ENCODE results near the gene ZNRF1.

Gene ZNRF1

DNA sequence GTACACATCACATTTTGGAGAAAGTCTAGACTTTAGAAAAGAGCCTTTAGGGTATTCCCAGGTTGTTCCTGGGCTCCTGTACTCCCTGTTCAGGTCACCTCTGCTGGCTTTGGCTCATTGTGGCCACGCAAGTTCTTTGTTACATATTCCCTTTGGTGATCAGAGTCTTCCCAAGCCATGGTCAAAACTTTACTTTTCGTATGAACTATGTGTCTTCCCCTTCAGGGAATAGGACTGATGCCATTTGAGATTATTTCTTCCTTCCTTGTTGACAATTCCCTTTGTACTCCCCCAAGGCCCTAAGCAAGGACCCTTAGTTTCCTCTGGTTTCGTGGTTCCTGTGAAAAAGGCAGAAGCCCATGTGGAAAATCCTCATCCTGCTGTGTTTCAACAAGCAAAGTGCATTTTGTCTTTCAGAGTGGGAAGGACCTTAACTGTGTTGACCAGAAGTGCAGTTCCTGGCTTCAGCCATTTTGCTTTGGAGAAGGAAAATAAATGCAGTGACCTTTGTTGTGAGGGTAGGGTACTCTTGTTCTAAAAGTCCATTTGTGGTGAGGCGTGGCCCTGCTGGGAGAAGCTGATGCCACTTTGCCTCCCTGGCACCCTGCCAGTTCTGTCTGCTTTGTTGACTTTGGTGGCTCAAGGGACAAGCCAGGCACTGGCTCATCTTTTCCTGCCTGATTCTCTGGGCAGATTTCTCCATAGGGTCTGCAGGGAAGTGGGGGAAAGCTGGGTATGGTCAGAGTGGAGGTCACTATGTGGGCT lies 55.1 kb downstream of the ZNRF1 start:
- Histone ChIP-seq H3K9me3 (ENCODE audit: control insufficient read depth in 2 of 2, low read length in 2 of 2) (no peaks in the 10 kb centered on the region), H3K9ac (ENCODE audit: low read depth in 1 of 2, low read length in 2 of 2) (no peak overlapping the region), H3K4me3 (ENCODE audit: low read length in 2 of 2) (peak overlapping the region in 1 of 2 donors; percentile 13), H3K36me3 (ENCODE audit: control insufficient read depth in 2 of 2, insufficient read depth in 2 of 2, low read length in 2 of 2) (no peaks in the 10 kb centered on the region), H3K27ac (ENCODE audit: low read depth in 2 of 2, low read length in 2 of 2) (peak overlapping the region; percentile 75 to 83), H3K27me3 (ENCODE audit: control insufficient read depth in 2 of 2, insufficient read depth in 2 of 2, low read length in 2 of 2) (no peaks in the 10 kb centered on the region), H3K4me1 (ENCODE audit: control insufficient read depth in 2 of 2, insufficient read depth in 2 of 2, low read length in 2 of 2) (peaks cover 9 to 37% of the 10 kb centered on the region in 2 donors)

DNA sequence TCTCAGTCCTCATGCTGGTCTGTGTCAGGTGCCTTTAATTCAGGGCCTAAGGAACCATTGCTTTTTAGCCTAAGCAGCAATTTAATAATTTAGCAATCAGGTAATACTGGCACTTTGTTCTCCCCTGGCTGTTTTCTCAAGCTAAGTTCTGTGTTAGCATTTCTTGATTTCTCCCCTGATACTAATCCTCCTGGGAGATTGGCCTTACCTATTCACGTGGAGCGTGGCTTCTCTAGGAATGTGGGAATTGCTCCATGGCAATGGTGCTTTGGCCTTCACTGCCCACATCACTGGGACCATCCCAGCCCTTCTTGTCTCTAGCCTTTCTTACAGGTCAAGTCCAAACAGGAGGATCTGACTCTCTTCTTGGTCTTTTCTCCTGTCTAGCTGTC lies 55.7 kb downstream of the ZNRF1 start:
- Histone ChIP-seq H3K4me3 (ENCODE audit: low read length in 2 of 2) (peak overlapping the region in 1 of 2 donors; percentile 13), H3K4me1 (ENCODE audit: control insufficient read depth in 2 of 2, insufficient read depth in 2 of 2, low read length in 2 of 2) (peaks cover 9 to 37% of the 10 kb centered on the region in 2 donors), H3K36me3 (ENCODE audit: control insufficient read depth in 2 of 2, insufficient read depth in 2 of 2, low read length in 2 of 2) (no peaks in the 10 kb centered on the region), H3K9ac (ENCODE audit: low read depth in 1 of 2, low read length in 2 of 2) (no peak overlapping the region), H3K27ac (ENCODE audit: low read depth in 2 of 2, low read length in 2 of 2) (peak overlapping the region; percentile 69 to 83), H3K9me3 (ENCODE audit: control insufficient read depth in 2 of 2, low read length in 2 of 2) (no peaks in the 10 kb centered on the region), H3K27me3 (ENCODE audit: control insufficient read depth in 2 of 2, insufficient read depth in 2 of 2, low read length in 2 of 2) (no peaks in the 10 kb centered on the region)

DNA sequence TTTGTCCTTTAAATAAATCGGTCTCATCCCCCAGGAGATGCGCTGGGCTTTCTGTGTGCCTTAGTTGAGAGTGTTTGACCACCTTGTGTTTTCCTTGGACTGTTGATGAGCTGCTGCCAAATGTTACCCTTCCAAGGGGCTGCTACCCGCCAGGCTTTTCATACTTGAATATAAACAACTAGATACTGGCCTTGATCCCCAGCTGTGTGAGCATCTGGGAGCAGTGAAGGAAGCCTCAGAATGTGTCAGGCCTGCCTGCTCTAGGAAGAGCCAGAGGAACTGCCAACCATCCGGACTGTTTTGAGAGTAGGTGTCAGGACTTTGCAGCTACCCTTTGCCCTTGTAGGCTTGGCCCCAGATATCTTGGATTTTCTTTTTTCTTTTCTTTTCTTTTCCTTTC lies 60.0 kb downstream of the ZNRF1 start:
- Histone ChIP-seq H3K36me3 (ENCODE audit: control insufficient read depth in 2 of 2, insufficient read depth in 2 of 2, low read length in 2 of 2) (no peaks in the 10 kb centered on the region), H3K27me3 (ENCODE audit: control insufficient read depth in 2 of 2, insufficient read depth in 2 of 2, low read length in 2 of 2) (no peaks in the 10 kb centered on the region), H3K4me1 (ENCODE audit: control insufficient read depth in 2 of 2, insufficient read depth in 2 of 2, low read length in 2 of 2) (peaks cover 15 to 25% of the 10 kb centered on the region in 2 donors), H3K4me3 (ENCODE audit: low read length in 2 of 2) (no peak overlapping the region), H3K9ac (ENCODE audit: low read depth in 1 of 2, low read length in 2 of 2) (no peak overlapping the region), H3K9me3 (ENCODE audit: control insufficient read depth in 2 of 2, low read length in 2 of 2) (no peaks in the 10 kb centered on the region), H3K27ac (ENCODE audit: low read depth in 2 of 2, low read length in 2 of 2) (no peak overlapping the region)

DNA sequence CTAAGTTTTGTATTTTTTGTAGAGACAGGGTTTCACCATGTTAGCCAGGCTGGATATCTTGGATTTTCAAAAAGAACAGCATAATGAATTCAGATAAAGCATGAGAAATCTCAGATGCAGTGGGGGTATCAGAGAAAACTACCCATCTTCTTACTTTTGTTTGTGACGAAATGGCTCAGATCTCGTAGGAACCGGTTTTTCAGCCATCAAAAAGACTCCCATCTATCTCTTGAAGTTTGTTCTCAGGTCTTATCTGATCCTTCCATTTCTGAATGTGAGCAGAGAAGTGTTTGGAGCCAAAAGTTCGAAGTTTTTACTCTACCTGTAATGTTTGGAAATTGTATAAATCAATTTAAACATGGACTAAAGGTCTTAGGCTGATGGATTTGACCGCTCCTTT lies 60.6 kb downstream of the ZNRF1 start:
- no peaks in the 10 kb centered on the region for H3K9me3 ChIP-seq (ENCODE audit: control insufficient read depth in 2 of 2, low read length in 2 of 2)
- no peaks in the 10 kb centered on the region for H3K27me3 ChIP-seq (ENCODE audit: control insufficient read depth in 2 of 2, insufficient read depth in 2 of 2, low read length in 2 of 2)
- H3K27ac ChIP-seq (ENCODE audit: low read depth in 2 of 2, low read length in 2 of 2) = no peak overlapping the region
- H3K36me3 ChIP-seq (ENCODE audit: control insufficient read depth in 2 of 2, insufficient read depth in 2 of 2, low read length in 2 of 2) = no peaks in the 10 kb centered on the region
- peaks cover 11 to 19% of the 10 kb centered on the region in 2 donors for H3K4me1 ChIP-seq (ENCODE audit: control insufficient read depth in 2 of 2, insufficient read depth in 2 of 2, low read length in 2 of 2)
- no peak overlapping the region for H3K4me3 ChIP-seq (ENCODE audit: low read length in 2 of 2)
- H3K9ac ChIP-seq (ENCODE audit: low read depth in 1 of 2, low read length in 2 of 2) = no peak overlapping the region

DNA sequence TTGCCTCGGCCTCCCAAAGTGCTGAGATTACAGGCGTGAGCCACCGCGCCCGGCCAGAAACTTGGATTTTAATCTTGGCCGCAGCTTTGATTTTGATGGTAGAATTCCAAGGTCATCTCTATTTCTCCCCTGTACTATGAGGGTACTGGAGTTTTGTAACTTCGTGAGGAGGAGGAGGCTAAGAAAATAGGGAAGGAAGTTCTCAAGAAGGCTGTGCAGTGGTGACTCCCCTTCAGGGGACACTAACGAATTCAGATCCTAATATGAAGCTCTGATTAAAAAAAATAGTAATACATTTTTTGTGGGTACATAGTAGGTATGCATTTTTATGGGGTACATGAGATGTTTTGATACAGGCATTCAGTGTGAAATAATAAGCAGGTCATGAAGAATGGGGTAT lies 61.9 kb downstream of the ZNRF1 start:
- Histone ChIP-seq H3K4me1 (ENCODE audit: control insufficient read depth in 2 of 2, insufficient read depth in 2 of 2, low read length in 2 of 2) (peaks cover 16 to 18% of the 10 kb centered on the region in 2 donors), H3K9me3 (ENCODE audit: control insufficient read depth in 2 of 2, low read length in 2 of 2) (no peaks in the 10 kb centered on the region), H3K36me3 (ENCODE audit: control insufficient read depth in 2 of 2, insufficient read depth in 2 of 2, low read length in 2 of 2) (no peaks in the 10 kb centered on the region)

DNA sequence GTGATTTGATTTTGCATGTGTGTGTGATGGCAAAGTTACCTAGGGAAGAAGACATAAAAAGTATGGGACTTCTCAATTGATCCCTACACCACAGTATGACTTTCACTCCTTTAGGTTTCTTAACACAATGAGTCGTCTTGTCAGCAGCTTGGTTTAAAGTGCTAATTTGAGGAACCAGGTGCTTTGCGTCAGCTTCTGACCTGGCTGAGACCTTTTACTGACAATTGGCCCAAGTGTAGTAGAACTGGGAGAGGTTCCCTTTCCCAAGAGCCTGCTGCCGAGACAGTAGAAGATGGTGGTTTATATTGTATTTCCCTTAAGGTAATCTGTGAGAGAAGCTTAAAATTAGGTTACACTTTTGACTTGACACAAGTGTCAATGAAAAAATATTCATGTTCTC lies 62.8 kb downstream of the ZNRF1 start:
- H3K9ac ChIP-seq (ENCODE audit: low read depth in 1 of 2, low read length in 2 of 2) = no peak overlapping the region
- no peak overlapping the region for H3K4me3 ChIP-seq (ENCODE audit: low read length in 2 of 2)
- no peaks in the 10 kb centered on the region for H3K27me3 ChIP-seq (ENCODE audit: control insufficient read depth in 2 of 2, insufficient read depth in 2 of 2, low read length in 2 of 2)
- H3K9me3 ChIP-seq (ENCODE audit: control insufficient read depth in 2 of 2, low read length in 2 of 2) = no peaks in the 10 kb centered on the region
- peaks cover 19 to 22% of the 10 kb centered on the region in 2 donors for H3K4me1 ChIP-seq (ENCODE audit: control insufficient read depth in 2 of 2, insufficient read depth in 2 of 2, low read length in 2 of 2)
- H3K27ac ChIP-seq (ENCODE audit: low read depth in 2 of 2, low read length in 2 of 2) = no peak overlapping the region
- H3K36me3 ChIP-seq (ENCODE audit: control insufficient read depth in 2 of 2, insufficient read depth in 2 of 2, low read length in 2 of 2) = no peaks in the 10 kb centered on the region

More for the DNA sequence above, 61.9 kb downstream of the ZNRF1 start:
- no peaks in the 10 kb centered on the region for H3K27me3 ChIP-seq (ENCODE audit: control insufficient read depth in 2 of 2, insufficient read depth in 2 of 2, low read length in 2 of 2)
- no peak overlapping the region for H3K4me3 ChIP-seq (ENCODE audit: low read length in 2 of 2)
- H3K9ac ChIP-seq (ENCODE audit: low read depth in 1 of 2, low read length in 2 of 2) = no peak overlapping the region
- no peak overlapping the region for H3K27ac ChIP-seq (ENCODE audit: low read depth in 2 of 2, low read length in 2 of 2)

DNA sequence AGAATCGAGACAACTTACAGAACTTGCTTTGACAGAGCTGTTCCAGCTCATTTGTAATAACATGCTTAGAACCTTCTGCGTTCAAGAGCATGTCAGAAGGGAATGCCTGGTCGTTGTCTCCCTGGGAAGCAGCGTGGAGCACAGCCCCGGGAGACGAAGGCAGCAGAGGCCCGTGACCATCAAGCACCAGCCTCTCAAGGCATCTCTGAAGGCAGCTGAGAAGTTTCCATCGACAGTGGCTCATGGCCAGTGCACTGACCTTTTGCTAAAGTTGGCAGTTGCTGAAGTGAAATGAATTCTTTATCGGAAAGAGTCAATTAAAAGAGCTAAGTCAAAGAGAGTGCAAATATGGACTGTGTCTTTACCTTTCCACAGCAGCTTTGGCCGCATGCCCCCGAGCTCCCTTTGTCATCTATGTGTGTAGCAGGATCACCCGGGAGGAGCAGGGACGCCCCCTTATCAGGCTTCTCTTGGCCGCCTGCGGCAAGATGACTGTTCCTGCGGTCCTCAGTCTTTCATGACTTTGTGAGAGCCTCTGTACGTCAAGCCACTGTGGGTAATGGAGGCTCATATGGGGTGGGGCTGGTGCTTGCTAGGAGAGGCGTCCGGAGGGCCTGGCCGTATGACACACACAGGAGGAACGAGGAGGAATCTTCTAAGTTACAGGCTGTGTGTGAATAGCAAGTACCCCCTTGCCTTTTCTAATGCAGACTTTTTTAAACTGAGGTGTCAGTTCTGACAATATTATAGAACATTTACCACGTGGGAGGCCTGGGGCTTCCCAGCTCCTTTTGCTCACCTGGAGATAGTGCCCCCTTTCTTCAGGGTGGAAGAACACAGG lies 63.5 kb downstream of the ZNRF1 start:
- Histone ChIP-seq H3K9me3 (ENCODE audit: control insufficient read depth in 2 of 2, low read length in 2 of 2) (no peaks in the 10 kb centered on the region), H3K9ac (ENCODE audit: low read depth in 1 of 2, low read length in 2 of 2) (no peak overlapping the region), H3K4me3 (ENCODE audit: low read length in 2 of 2) (no peak overlapping the region), H3K36me3 (ENCODE audit: control insufficient read depth in 2 of 2, insufficient read depth in 2 of 2, low read length in 2 of 2) (no peaks in the 10 kb centered on the region), H3K27me3 (ENCODE audit: control insufficient read depth in 2 of 2, insufficient read depth in 2 of 2, low read length in 2 of 2) (no peaks in the 10 kb centered on the region), H3K4me1 (ENCODE audit: control insufficient read depth in 2 of 2, insufficient read depth in 2 of 2, low read length in 2 of 2) (peaks cover 19 to 22% of the 10 kb centered on the region in 2 donors), H3K27ac (ENCODE audit: low read depth in 2 of 2, low read length in 2 of 2) (no peak overlapping the region)

DNA sequence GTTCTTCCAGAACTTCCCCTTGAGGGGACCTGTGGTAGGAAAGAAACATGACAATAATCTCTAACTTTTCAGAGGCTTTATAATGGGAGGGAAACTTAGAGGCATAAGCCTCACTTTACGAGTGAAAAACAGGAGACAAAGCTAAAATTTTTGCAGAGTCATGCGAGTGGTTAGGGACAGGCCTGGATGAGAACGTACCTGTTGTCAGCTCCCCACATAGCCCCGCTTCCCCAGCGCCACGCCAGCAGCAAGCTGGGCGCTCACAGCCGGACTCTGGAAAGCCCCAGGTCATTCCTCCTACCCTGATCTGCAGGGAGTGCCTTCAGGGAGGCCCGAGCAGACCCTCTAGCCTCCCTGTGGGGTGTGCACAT lies 64.1 kb downstream of the ZNRF1 start:
- Histone ChIP-seq H3K4me1 (ENCODE audit: control insufficient read depth in 2 of 2, insufficient read depth in 2 of 2, low read length in 2 of 2) (peaks cover 19 to 22% of the 10 kb centered on the region in 2 donors), H3K9ac (ENCODE audit: low read depth in 1 of 2, low read length in 2 of 2) (no peak overlapping the region), H3K4me3 (ENCODE audit: low read length in 2 of 2) (no peak overlapping the region), H3K36me3 (ENCODE audit: control insufficient read depth in 2 of 2, insufficient read depth in 2 of 2, low read length in 2 of 2) (no peaks in the 10 kb centered on the region), H3K27ac (ENCODE audit: low read depth in 2 of 2, low read length in 2 of 2) (no peak overlapping the region), H3K9me3 (ENCODE audit: control insufficient read depth in 2 of 2, low read length in 2 of 2) (no peaks in the 10 kb centered on the region), H3K27me3 (ENCODE audit: control insufficient read depth in 2 of 2, insufficient read depth in 2 of 2, low read length in 2 of 2) (no peaks in the 10 kb centered on the region)

DNA sequence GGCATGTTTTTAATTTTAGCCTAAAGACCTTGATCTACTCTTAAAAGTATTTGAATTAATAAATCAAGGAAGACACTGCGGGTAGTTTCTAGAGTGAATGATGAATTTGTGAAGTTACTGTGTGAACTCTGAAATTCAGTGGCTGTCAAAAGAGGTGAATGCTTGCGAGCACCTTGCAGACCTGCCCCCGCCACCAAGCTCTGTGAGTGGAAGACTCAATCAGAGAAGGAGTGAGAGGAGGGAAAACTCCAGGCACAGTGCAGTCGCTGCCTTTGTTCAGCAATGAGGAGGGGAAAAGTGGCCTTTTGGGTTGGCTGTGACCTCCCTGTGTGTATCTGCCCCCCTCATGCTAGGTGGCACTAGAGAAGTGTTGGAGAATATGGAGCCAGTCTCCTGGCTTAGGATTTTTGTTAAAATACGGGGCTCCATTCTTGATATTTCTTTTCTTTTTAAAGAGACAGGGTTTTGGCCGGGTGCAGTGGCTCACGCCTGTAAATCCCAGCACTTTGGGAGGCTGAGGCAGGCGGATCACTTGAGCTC lies 64.8 kb downstream of the ZNRF1 start:
- no peak overlapping the region for H3K4me3 ChIP-seq (ENCODE audit: low read length in 2 of 2)
- peak overlapping the region; percentile 26 to 95 for H3K27ac ChIP-seq (ENCODE audit: low read depth in 2 of 2, low read length in 2 of 2)
- no peaks in the 10 kb centered on the region for H3K27me3 ChIP-seq (ENCODE audit: control insufficient read depth in 2 of 2, insufficient read depth in 2 of 2, low read length in 2 of 2)
- no peaks in the 10 kb centered on the region for H3K9me3 ChIP-seq (ENCODE audit: control insufficient read depth in 2 of 2, low read length in 2 of 2)
- H3K9ac ChIP-seq (ENCODE audit: low read depth in 1 of 2, low read length in 2 of 2) = peak overlapping the region in 1 of 2 donors; percentile 28
- no peaks in the 10 kb centered on the region for H3K36me3 ChIP-seq (ENCODE audit: control insufficient read depth in 2 of 2, insufficient read depth in 2 of 2, low read length in 2 of 2)
- H3K4me1 ChIP-seq (ENCODE audit: control insufficient read depth in 2 of 2, insufficient read depth in 2 of 2, low read length in 2 of 2) = peaks cover 19 to 22% of the 10 kb centered on the region in 2 donors
